ENCODE results near the gene MAS1L. TPM values are rescaled to one million over a fixed set of nuclear protein-coding genes. Genes with fewer than 3 reads are reported as not detected.

The MAS1L gene
- total RNA-seq, 1 experiment from 2014 or later: not detected

DNA sequence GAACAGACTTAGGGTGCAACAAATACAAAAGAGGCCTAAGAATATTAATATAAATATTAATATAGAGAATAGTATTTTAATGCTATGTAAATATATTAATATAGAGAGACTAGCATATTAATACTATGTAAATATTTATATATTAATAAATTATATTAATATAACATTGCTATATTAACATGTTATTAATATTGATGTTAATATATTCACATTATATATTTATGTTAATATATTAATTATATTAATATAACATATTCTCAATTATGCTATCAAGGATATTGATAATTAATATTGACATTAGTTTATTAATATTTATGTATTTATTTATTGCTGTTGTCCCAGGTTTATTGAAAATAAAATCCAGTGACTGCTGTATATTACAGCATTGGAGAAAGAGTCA, 1.1 kb upstream of the MAS1L start:
- POLR2A ChIA-PET: no interaction called here
- Mint-ChIP-seq H3K27ac (ENCODE audit: low read depth, unreplicated experiment) (no peak overlapping the region), H3K4me1 (ENCODE audit: insufficient read depth, unreplicated experiment) (peaks cover 4% of the 10 kb centered on the region), H3K27me3 (ENCODE audit: insufficient read depth, unreplicated experiment) (peaks cover 20% of the 10 kb centered on the region), H3K9me3 (ENCODE audit: unreplicated experiment) (no peaks in the 10 kb centered on the region), H3K4me3 (ENCODE audit: unreplicated experiment) (no peak overlapping the region), H3K36me3 (ENCODE audit: insufficient read depth, unreplicated experiment) (no peaks in the 10 kb centered on the region)
- no peak for DNase-seq (ENCODE audit: unreplicated experiment)
- intact Hi-C loops (cut with micrococcal nuclease): no loop called here
- TF ChIP-seq, protein P1, sequence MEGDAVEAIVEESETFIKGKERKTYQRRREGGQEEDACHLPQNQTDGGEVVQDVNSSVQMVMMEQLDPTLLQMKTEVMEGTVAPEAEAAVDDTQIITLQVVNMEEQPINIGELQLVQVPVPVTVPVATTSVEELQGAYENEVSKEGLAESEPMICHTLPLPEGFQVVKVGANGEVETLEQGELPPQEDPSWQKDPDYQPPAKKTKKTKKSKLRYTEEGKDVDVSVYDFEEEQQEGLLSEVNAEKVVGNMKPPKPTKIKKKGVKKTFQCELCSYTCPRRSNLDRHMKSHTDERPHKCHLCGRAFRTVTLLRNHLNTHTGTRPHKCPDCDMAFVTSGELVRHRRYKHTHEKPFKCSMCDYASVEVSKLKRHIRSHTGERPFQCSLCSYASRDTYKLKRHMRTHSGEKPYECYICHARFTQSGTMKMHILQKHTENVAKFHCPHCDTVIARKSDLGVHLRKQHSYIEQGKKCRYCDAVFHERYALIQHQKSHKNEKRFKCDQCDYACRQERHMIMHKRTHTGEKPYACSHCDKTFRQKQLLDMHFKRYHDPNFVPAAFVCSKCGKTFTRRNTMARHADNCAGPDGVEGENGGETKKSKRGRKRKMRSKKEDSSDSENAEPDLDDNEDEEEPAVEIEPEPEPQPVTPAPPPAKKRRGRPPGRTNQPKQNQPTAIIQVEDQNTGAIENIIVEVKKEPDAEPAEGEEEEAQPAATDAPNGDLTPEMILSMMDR (IDR thresholded peaks at IDR 0.05; ENCODE audit: unreplicated experiment): no peak
- CTCF ChIA-PET: no interaction called here
- BruUV-seq (replicated peaks): no TSS peak

DNA sequence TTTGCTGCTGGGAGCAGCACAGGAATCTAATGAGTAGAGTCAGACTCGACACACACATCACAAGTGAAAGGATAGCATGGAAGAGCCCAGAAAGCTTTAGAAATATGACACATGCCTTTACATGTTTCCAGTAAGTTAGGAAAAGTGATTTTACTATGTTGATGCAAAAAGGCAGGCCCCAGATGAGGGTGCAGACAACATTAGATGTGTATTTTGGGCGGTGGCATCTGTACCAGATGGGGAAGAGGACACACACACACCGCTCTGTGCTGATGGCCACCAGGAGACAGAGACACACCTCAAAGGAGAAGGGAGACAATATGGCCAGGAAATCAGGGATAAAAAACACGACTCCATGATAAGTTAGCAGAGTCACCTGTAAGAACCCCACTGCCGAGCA, 625 bp downstream of the MAS1L start:
- intact Hi-C loops (cut with micrococcal nuclease): no loop called here

DNA sequence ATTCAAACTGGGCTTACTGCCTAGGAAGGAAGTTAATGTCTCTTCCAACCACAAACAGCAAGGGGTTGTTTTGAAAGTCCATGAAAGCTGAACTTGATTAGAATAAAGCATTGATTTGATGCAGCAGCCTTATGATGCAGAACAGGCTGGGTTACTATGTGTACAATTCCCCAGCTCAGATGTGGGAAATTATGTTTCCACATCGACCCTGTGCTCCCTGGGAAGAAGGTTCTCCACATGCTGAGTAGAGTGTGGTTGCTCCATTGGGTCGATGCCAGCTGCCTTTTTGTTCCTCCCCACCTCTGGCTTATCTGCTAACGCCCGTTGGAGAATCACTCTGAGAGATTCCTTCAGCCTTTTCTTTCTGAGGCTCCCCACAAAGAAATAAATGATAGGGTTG, 1.2 kb downstream of the MAS1L start:
- no peak overlapping the region for H3K27ac Mint-ChIP-seq (ENCODE audit: low read depth, unreplicated experiment)
- intact Hi-C loops (cut with micrococcal nuclease): no loop called here
- H3K9me3 Mint-ChIP-seq (ENCODE audit: unreplicated experiment): no peaks in the 10 kb centered on the region
- TF ChIP-seq, protein P1 (IDR thresholded peaks at IDR 0.05; ENCODE audit: unreplicated experiment): no peak
- ChIA-PET CTCF (no interaction called here), POLR2A (no interaction called here)
- no peaks in the 10 kb centered on the region for H3K36me3 Mint-ChIP-seq (ENCODE audit: insufficient read depth, unreplicated experiment)
- peaks cover 4% of the 10 kb centered on the region for H3K4me1 Mint-ChIP-seq (ENCODE audit: insufficient read depth, unreplicated experiment)
- no peak overlapping the region for H3K4me3 Mint-ChIP-seq (ENCODE audit: unreplicated experiment)
- peaks cover 13% of the 10 kb centered on the region for H3K27me3 Mint-ChIP-seq (ENCODE audit: insufficient read depth, unreplicated experiment)
- BruUV-seq (replicated peaks): no TSS peak
- DNase-seq (ENCODE audit: unreplicated experiment): no peak

More for the DNA sequence above, 625 bp downstream of the MAS1L start:
- ChIA-PET POLR2A (no interaction called here), CTCF (no interaction called here)
- Mint-ChIP-seq H3K4me3 (ENCODE audit: unreplicated experiment) (no peak overlapping the region), H3K9me3 (ENCODE audit: unreplicated experiment) (no peaks in the 10 kb centered on the region), H3K4me1 (ENCODE audit: insufficient read depth, unreplicated experiment) (peaks cover 4% of the 10 kb centered on the region), H3K27ac (ENCODE audit: low read depth, unreplicated experiment) (no peak overlapping the region), H3K27me3 (ENCODE audit: insufficient read depth, unreplicated experiment) (peaks cover 13% of the 10 kb centered on the region), H3K36me3 (ENCODE audit: insufficient read depth, unreplicated experiment) (no peaks in the 10 kb centered on the region)
- DNase-seq (ENCODE audit: unreplicated experiment): no peak
- BruUV-seq (replicated peaks): no TSS peak
- TF ChIP-seq, protein P1 (IDR thresholded peaks at IDR 0.05; ENCODE audit: unreplicated experiment): no peak

DNA sequence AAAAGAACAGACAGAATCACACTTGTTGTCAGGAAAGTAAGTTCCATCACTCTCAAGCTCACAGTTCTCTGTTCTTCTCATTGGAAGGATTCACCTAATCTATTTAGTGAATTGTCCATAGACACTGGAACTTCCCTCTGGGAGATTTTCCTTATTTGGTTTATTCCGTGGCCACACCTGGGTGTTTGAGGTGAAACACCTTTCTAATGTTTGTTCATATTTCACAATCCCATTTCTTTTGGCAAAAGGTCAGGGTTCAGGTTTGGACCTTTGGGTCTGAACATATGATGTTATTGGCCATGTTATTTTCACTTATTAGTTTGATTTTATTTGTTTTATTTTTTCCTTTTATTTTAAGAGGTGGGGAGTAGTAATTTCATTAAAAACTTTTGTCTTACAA, 4.0 kb downstream of the MAS1L start:
- H3K4me3 Mint-ChIP-seq (ENCODE audit: unreplicated experiment): no peak overlapping the region
- POLR2A ChIA-PET: no interaction called here
- no peaks in the 10 kb centered on the region for H3K9me3 Mint-ChIP-seq (ENCODE audit: unreplicated experiment)

More for the DNA sequence above, 4.0 kb downstream of the MAS1L start:
- H3K27me3 Mint-ChIP-seq (ENCODE audit: insufficient read depth, unreplicated experiment): peaks cover 13% of the 10 kb centered on the region
- intact Hi-C loops (cut with micrococcal nuclease): no loop called here
- no peaks in the 10 kb centered on the region for H3K36me3 Mint-ChIP-seq (ENCODE audit: insufficient read depth, unreplicated experiment)
- no peak for DNase-seq (ENCODE audit: unreplicated experiment)
- no TSS peak for BruUV-seq (replicated peaks)
- TF ChIP-seq, protein P1 (IDR thresholded peaks at IDR 0.05; ENCODE audit: unreplicated experiment): no peak
- CTCF ChIA-PET: no interaction called here
- H3K27ac Mint-ChIP-seq (ENCODE audit: low read depth, unreplicated experiment): no peak overlapping the region
- peaks cover 4% of the 10 kb centered on the region for H3K4me1 Mint-ChIP-seq (ENCODE audit: insufficient read depth, unreplicated experiment)

Data from MCF 10A (cell line).